Right kidney (tissue), 1 donor: ENCODE measurements around the gene CMKLR1.

Experiments
- DNase-seq: peaks from one replicate; pipeline ENCODE4 v3.0.0-alpha.2; 2016

Gene CMKLR1

DNA sequence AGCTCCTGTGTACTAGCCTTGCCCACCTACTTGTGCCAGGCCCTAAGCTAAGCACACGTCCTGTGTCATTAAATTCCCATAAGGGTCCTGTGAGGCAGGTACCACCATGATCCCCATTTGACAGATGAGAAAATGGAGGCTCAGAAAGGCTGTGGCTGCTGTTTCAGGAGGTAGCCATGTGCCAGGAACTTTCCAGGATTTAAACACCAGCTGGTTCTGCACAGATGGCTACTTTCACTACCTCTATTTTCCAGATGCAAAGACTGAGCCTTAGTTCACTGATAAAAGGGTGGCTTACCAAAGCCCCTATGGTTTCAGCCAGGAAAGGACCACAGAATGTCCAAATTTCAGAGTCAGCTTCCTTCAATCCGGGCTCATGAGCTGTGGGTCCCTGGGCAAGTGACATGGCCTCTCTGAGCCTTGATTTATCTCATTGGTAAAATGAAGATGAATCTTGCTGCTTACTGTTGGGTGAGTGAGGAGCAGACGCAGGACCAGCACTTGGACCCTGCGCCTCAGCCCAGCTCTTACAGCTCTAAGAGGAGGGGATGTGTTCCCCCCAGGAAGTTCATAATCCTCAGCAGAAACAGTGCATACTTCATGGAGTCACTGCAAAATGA lies 23.5 kb downstream of the CMKLR1 start:
- DNase-seq, result no peak

- no peak for DNase-seq
These were observed 25.3 kb downstream of the CMKLR1 start for GRCh38 chr12:108313606-108314351.

GRCh38 chr12:108313241-108313605 lies 25.9 kb downstream of the CMKLR1 start:
- DNase-seq, result no peak

DNA sequence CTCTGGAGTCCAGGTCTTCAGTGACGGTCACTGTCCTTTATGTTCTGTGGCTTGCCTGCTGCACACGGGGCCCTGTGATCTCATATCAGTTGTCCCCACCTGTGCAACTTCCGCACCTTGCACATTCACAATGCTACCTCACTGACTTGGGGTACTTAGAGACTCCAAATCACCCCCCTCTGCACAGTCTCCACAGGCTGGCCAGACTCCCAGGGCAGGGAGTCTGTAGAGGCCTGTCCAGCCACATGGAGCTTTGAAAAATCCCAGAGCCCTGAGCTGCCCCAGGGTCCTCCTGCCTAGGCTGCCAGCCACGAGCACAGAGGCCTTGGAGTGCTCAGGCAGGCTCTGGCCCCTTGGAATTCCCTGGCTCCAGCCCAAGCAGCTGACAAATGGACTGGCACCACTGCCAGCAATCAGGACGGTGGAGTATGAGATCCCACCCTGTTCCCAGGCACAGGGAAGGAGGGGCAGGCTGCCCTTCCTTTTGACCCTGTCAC lies 26.4 kb downstream of the CMKLR1 start:
- DNase-seq, result no peak

DNA sequence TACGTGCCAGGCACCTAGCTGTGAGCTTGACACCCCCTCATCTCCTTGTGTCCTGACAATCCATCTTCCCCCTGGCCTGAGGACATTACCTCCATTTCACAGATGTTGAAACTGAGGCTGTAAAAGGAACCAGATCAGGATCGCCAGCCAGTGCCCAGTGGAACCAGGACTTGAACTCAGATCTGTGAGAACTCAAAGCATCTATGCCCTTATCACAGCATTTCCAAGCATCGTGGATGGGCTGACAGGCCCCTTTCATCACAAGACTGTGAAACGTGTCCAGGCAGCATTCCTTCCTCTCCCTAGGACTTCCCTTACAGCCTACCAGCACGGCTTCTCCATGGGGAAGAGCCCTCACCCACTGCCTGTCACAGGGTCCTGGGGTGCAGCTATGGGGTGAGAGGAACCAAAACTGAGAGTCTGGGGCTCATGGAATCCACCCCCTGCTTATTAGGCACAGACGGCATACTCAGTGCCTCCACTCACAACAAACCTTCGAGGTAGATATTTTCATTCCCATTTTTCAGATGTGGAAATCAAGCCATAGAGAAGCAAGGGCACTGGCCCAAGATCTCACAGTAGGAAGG lies 26.9 kb downstream of the CMKLR1 start:
- no peak for DNase-seq

DNA sequence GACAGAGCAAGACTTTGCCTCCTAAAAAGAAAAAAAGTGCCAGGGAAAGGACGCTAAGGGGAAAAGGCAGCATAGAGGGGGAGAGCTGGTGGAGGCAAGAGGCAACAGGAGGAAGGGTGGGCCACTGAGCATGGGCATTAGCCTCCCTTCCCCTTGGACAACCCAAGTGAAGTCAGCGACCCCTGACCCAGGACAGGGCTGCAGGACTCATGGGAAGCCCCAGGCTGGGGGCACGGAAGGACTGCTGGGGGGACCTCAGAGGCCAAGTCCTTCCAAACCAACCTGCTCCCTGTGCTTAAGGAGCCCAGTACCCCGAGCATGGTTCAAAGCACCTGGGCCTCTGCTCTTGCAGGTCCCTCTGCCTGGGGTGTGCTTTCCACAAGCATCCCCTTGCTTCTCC lies 27.5 kb downstream of the CMKLR1 start:
- DNase-seq, result no peak

DNA sequence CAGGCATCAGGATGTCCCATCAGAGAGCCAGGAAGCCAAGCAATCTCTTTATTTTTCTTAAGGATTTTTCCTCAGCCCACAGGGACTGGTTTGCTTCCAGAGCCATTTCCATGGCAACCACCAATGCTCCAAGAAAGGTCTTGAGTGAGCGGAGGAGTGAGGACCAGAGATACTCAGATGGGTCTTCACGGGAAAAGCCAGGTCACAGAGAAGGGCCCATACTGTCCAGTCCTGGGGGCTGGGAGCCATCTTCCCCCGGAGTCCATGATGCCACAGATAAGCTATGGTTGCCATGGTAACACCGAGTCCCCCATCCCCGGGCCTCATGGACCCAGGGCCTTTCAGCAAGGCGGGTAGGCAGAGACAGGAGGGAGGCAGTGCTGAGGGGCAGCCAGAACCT lies 28.6 kb downstream of the CMKLR1 start:
- DNase-seq, result no peak

GRCh38 chr12:108309674-108310312 lies 29.3 kb downstream of the CMKLR1 start:
- DNase-seq, result no peak

- no peak for DNase-seq
These were observed 30.6 kb downstream of the CMKLR1 start for GRCh38 chr12:108308395-108309085.

DNA sequence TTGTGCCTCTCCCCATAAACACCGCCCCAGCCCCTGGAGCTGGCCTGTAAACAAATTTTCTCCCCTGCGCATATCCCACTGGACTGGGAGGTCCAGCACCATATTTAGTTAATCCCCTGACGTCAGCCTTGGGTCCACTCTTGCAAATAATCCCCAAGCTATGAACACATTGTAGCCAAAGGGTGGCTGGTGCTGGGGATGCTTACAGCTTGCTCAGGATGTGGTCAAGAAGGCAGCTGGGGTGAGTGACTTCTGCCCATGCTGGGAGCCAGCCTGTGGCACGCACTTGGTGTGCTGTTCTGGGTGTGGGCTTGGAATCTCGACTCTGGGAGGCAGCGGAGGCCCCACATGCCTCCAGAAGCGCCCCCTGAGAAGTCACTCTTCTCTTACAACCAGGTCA lies 32.1 kb downstream of the CMKLR1 start:
- DNase-seq, result no peak

DNA sequence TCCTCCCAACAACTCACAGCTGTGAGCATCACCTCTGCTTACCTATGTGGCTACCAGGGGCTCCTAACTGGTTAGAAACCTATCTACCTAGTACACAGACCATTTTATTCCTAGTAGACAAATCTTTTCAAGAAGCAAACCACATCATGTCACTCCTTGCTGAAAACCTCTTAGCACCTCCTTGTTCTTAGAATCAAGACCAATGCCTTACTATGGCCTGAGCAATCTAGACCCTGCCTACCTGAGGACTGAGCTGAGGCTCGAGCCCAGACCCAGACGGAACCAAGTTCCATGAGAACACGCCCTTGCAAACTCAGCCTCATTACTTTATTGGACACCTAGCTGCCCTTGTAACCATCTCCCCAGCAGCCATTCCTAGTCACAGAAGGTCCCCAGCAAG lies 32.6 kb downstream of the CMKLR1 start:
- DNase-seq, result no peak

DNA sequence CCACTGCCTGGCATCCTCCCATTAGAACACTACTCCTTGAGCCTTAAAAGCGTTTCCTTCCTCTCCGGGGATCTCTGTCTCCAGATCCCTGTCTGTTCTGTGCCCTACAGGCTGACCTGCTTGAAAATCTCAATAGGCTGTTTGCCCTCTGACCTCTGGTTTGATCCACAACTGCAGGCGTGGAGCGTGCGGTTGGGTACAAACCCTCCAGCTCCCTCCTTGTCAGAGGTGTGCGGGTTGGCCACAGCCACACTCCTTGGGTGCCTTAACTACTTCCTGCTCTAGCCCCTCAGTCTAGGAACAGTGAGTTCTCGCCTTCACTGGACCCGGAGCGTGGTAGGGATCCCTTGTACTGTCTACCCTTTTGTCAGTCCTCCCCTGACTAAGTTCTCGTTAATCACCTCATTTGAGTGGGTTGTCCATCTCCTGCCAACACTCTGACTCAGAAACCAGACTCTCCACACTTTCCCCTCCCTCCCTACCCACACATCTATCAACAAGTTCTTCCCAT lies 33.1 kb downstream of the CMKLR1 start:
- no peak for DNase-seq

- no peak for DNase-seq
These were observed 33.6 kb downstream of the CMKLR1 start for GRCh38 chr12:108305520-108305919.

- no peak for DNase-seq
These were observed 34.5 kb downstream of the CMKLR1 start for GRCh38 chr12:108304633-108305032.

DNA sequence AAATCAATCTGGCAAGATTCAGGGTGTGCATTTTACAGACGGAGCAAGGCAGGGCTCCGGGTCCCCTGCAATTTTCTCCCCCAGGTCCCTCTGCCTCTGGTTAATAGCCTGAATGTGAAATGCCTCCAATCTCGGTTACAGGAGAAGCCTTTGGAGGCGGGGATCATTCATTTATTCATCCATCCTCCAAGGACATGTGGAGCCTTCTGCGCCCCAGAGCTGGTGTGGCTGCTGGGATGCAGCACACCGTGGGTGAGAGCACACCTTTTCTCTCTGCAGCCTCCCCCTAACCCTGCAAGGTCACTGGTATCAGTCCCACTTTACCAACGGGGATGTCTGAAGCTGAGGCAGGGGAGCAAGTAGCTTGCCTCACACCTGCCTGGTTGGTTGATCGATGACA lies 35.4 kb downstream of the CMKLR1 start:
- no peak for DNase-seq

DNA sequence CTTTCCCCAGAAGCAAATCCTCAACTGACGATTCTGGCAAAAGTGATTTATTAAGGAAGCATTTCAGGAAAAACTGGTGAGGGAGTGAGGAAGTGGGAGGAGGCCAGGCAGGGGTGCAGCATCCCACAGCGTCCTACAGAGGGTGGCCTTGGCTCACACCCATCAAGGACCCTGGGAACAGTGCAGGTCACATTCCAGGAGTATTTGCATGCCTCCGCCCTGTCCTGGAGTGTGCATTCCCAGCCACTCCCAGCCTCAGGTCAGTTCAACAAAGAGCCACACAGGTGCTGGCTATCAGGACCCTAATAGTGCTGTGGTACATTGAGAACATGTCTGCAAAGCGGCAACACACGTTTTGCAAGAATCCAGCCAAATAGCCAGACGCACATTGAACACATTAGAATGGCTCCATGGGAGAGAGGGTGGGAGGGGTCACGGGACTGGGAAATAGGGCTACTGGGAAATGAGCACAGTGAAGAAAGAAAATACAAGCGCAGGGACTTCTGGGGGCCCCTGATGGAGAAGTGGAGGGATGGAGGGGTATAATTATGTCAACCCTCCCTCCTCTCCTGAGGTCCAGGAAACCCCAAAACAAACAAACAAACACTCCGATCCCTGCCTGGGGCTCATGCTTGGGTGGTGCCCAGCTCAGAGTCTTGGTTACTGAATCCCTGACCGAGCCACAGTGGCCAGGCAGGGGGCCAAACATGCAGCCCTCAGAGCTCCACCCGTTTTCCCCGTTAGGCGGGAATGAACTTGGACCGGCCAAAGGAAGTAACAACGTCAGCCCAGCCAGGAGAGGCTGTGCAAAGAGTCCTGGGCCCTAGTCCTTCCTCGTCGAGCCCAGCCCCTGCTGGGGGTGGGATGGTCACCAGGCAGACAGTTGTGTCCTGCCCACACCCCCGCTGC lies 36.5 kb downstream of the CMKLR1 start:
- DNase-seq, result no peak

GRCh38 chr12:108302016-108302402 lies 37.1 kb downstream of the CMKLR1 start:
- no peak for DNase-seq

GRCh38 chr12:108301346-108301745 lies 37.8 kb downstream of the CMKLR1 start:
- no peak for DNase-seq

DNA sequence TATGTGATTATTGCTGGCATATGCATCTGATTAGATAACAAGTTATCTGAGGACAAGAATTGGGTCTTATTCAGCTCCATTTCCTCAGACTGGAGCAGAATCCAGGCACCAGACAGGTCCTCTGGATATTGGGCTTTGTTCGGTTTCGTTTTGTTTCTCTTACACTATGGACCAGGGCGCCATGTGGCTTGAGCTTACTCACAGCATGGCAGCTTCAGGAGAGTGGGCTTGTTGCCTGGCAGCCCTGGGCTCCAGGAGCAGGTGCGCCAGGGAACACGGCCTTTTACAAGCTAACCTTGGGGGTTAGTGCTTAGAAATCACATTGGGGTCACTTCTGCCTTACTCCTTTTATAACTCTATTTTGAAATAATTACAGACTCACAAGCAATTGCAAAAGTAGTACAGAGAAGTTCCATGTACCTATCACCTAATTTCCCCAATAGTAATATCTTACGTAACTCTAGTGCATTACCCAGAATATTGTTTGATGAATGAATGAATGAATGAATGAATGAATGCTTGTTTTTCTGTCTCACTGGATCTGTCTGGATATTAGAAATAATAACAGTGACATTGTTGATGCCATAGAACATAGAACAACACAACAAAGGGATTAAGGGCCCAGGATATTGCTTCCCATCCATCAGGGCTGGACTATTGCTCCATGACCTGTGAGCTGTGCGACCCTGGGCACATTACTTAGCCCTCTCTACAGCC lies 39.0 kb downstream of the CMKLR1 start:
- DNase-seq, result no peak

GRCh38 chr12:108299516-108299915 lies 39.6 kb downstream of the CMKLR1 start:
- DNase-seq, result no peak
